Activated CD4-positive, alpha-beta T cell treated with anti-CD3 and anti-CD28 coated beads, Interleukin-2, amount 50 U/mL, for 16 hours (primary cell): Measurements from ENCODE around the gene ABHD16B.
"Not testable (repeated sequence)": the region's sequence is repeated elsewhere in the genome, so short reads cannot be mapped to it uniquely, and the experiment has no call there.

Experiments used
- DNase-seq: peaks from one replicate; pipeline ENCODE4 v3.0.0-alpha.2; 2020

ABHD16B gene

GRCh38 chr20:63856098-63856511, 5.2 kb upstream of the ABHD16B start:
- no peak for DNase-seq

GRCh38 chr20:63857764-63858392, 3.4 kb upstream of the ABHD16B start:
- DNase-seq: no peak

GRCh38 chr20:63858393-63859165, 2.7 kb upstream of the ABHD16B start:
- DNase-seq: no peak

GRCh38 chr20:63859166-63859699, 2.1 kb upstream of the ABHD16B start:
- no peak for DNase-seq

- DNase-seq: no peak
Measured at GRCh38 chr20:63860325-63861051, 810 bp upstream of the ABHD16B start.

GRCh38 chr20:63861981-63862901, 943 bp downstream of the ABHD16B start:
- no peak for DNase-seq

- no peak for DNase-seq
Measured at GRCh38 chr20:63863021-63863797, 1.9 kb downstream of the ABHD16B start.

GRCh38 chr20:63863798-63864544, 2.7 kb downstream of the ABHD16B start:
- peak; percentile 88 for DNase-seq

- DNase-seq: no peak
Measured at GRCh38 chr20:63864545-63864977, 3.3 kb downstream of the ABHD16B start.

- DNase-seq: peak; percentile 99
Measured at GRCh38 chr20:63864978-63865640, 3.8 kb downstream of the ABHD16B start, which contains the start of gene TPD52L2. Gene TPD52L2, plus strand, starts transcription at chr20:63865270. Its CDS starts 96 bp downstream, at chr20:63865366.

GRCh38 chr20:63867042-63867441, 5.7 kb downstream of the ABHD16B start:
- DNase-seq: not testable (repeated sequence)

GRCh38 chr20:63868264-63868663, 7.0 kb downstream of the ABHD16B start:
- DNase-seq: no peak

- peak; percentile 87 for DNase-seq
Measured at GRCh38 chr20:63873477-63873971, 12.2 kb downstream of the ABHD16B start.

GRCh38 chr20:63874241-63874640, 12.9 kb downstream of the ABHD16B start:
- DNase-seq: not testable (repeated sequence)

- no peak for DNase-seq
Measured at GRCh38 chr20:63876489-63877036, 15.3 kb downstream of the ABHD16B start.

- no peak for DNase-seq
Measured at GRCh38 chr20:63877755-63878470, 16.6 kb downstream of the ABHD16B start.

- no peak for DNase-seq
Measured at GRCh38 chr20:63878899-63879663, 17.8 kb downstream of the ABHD16B start.

- not testable (repeated sequence) for DNase-seq
Measured at GRCh38 chr20:63880901-63881300, 19.6 kb downstream of the ABHD16B start.
